AG04450 (cell line): ENCODE results near the gene PPP5C. TPM values are rescaled to one million over a fixed set of nuclear protein-coding genes. Genes with fewer than 3 reads are reported as not detected.
A peak's percentile ranks its signal among the peaks of the same experiment; 100 is the strongest.

ENCODE experiments used
- CTCF ChIA-PET: fragments of 300-600, 350-600 bp; formaldehyde crosslinking; extraction: SDS; loops from one replicate; lab custom pipeline; 2022; ENCODE audit warnings: antibody characterized with exemption, inconsistent platforms; lab: Charles Lee
- POLR2A ChIA-PET: fragments of 350-600 bp; formaldehyde crosslinking; extraction: SDS; loops from one replicate; lab custom pipeline; 2021; ENCODE audit warnings: antibody characterized with exemption, inconsistent platforms; lab: Yijun Ruan, JAX
- DNase-seq: peaks from one replicate; pipeline ENCODE4 v3.0.0-alpha.2; 2011; ENCODE audit warnings: low read depth, low spot score
- H3K27ac ChIP-seq: one replicate; pipeline ENCODE4 v1.5.1; 2012; ENCODE audit warnings: low read depth, low read length, control low read depth
- H3K27me3 ChIP-seq: one replicate; pipeline ENCODE4 v1.6.0; 2012; ENCODE audit warnings: low read length; ENCODE audit not compliant: control insufficient read depth, insufficient read depth
- H3K4me3 ChIP-seq: 2 replicates; pipeline ENCODE4 v1.5.1; 2011; ENCODE audit warnings: mild to moderate bottlenecking, low read depth, low read length, control low read depth
- H3K9me3 ChIP-seq: 2 replicates; pipeline ENCODE4 v1.5.1; 2012; ENCODE audit warnings: low read length; ENCODE audit not compliant: control insufficient read depth, insufficient read depth
- CTCF ChIP-seq: IDR thresholded peaks from 2 replicates; pipeline ENCODE4 v1.5.1; 2011; ENCODE audit warnings: low read depth, low read length, control low read depth, inconsistent platforms
- polyA plus RNA-seq: library from polyadenylated mRNA; depleted of rRNA; stranded (reverse); fragments of >200 nt; gene quantifications from 2 replicates; pipeline ENCODE4 v1.2.3, GENCODE V29; 2011

PPP5C gene
- polyA plus RNA-seq, 1 experiment, result 73.7 TPM

GRCh38 chr19:46390121-46390858, 43.4 kb downstream of the PPP5C start:
- H3K27ac ChIP-seq, result no peak overlapping the region

GRCh38 chr19:46390866-46391265, 44.0 kb downstream of the PPP5C start:
- Histone ChIP-seq H3K9me3 (peaks cover 27% of the 10 kb centered on the region), H3K27me3 (no peaks in the 10 kb centered on the region), H3K27ac (no peak overlapping the region), H3K4me3 (no peak overlapping the region)
- POLR2A ChIA-PET, result interaction anchor here (0.6 to 0.7 kb wide), 2 partner anchors 18 to 26 kb away, joined by 3 read pairs; no protein-coding TSS in a partner anchor
- no peak for DNase-seq
- TF ChIP-seq CTCF, result no peak
- CTCF ChIA-PET, result no interaction called here

More at GRCh38 chr19:46390121-46390858, 43.4 kb downstream of the PPP5C start:
- Histone ChIP-seq H3K9me3 (peaks cover 27% of the 10 kb centered on the region), H3K27me3 (no peaks in the 10 kb centered on the region), H3K4me3 (no peak overlapping the region)
- no peak for DNase-seq
- ChIA-PET POLR2A (interaction anchor here (0.6 to 0.7 kb wide), 2 partner anchors 18 to 26 kb away, joined by 3 read pairs; no protein-coding TSS in a partner anchor), CTCF (no interaction called here)
- no peak for TF ChIP-seq CTCF

- peak overlapping the region; percentile 78 for H3K27ac ChIP-seq
- peaks cover 27% of the 10 kb centered on the region for H3K9me3 ChIP-seq
- DNase-seq, result no peak
- H3K4me3 ChIP-seq, result peak overlapping the region; percentile 22; the same call in 1 of the 2 replicates
- no peak for TF ChIP-seq CTCF
- ChIA-PET POLR2A (interaction anchor here (0.7 kb wide), 1 partner anchor 19 kb away, joined by 3 read pairs; no protein-coding TSS in a partner anchor), CTCF (interaction anchor here (0.7 to 1.1 kb wide), 3 partner anchors 11 to 151 kb away, joined by 3 read pairs; no protein-coding TSS in a partner anchor)
- H3K27me3 ChIP-seq, result no peaks in the 10 kb centered on the region
Measured at GRCh38 chr19:46391296-46392251, 44.7 kb downstream of the PPP5C start.

GRCh38 chr19:46392252-46392801, 45.4 kb downstream of the PPP5C start:
- H3K27me3 ChIP-seq, result no peaks in the 10 kb centered on the region
- peak overlapping the region; percentile 78 for H3K27ac ChIP-seq
- CTCF ChIA-PET, result interaction anchor here (0.7 to 1.1 kb wide), 3 partner anchors 11 to 151 kb away, joined by 3 read pairs; no protein-coding TSS in a partner anchor

More at GRCh38 chr19:46392252-46392801, 45.4 kb downstream of the PPP5C start:
- no peak for DNase-seq
- Histone ChIP-seq H3K9me3 (peaks cover 27% of the 10 kb centered on the region), H3K4me3 (peak overlapping the region; percentile 22; the same call in 1 of the 2 replicates)
- POLR2A ChIA-PET, result interaction anchor here (0.6 kb wide), 1 partner anchor 396 kb away, joined by 4 read pairs; no protein-coding TSS in a partner anchor
- TF ChIP-seq CTCF, result no peak
